ENCODE data around the gene SLC12A7.

The SLC12A7 gene

DNA sequence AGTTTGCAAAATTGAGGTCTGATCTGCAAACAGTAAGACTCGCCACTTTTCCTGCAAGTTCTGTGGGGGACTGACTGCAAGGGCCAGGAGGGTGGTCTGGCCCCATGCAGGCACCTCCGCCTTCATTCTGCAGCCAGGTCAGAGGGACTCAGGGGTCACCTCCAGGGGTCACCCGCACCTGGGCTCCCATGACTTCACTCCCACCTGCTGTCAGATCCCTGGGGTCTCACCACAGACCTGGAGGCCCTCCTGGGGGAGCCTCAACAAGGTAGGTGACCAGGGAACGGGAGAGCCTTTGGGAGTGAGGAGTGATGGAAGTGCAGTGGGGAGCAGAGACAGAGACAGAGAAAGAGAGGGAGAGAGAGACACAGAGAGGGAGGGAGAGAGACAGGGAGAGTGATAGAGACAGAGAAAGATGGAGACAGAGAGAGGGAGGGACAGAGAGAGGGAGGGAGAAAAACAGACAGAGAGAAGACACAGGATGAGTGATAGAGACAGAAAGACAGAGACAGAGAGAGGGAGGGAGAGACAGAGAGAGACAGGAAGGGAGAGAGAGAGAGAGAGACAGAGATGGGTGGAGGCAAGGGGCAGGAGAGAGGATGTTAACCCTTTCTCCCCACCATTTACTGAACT, 48.0 kb upstream of the SLC12A7 start:
- ChIA-PET CTCF (interaction anchor here (0.7 to 2.1 kb wide), 2 partner anchors 19 to 580 kb away, joined by 3 to 9 read pairs; no protein-coding TSS in a partner anchor), POLR2A (no interaction called here)
- no peak overlapping the region for H3K27ac ChIP-seq (ENCODE audit: extremely low read depth, low read depth, low read length)
- H3K9me3 ChIP-seq (ENCODE audit: control insufficient read depth, insufficient read depth, low read depth, low read length): no peaks in the 10 kb centered on the region
- no peak overlapping the region for H3K4me3 ChIP-seq (ENCODE audit: low read depth, low read length)
- H3K4me1 ChIP-seq (ENCODE audit: control insufficient read depth, insufficient read depth, low read length): no peaks in the 10 kb centered on the region; the same call in 1 of the 2 replicates
- TF ChIP-seq ZNF37A (tag by site-specific recombination; IDR thresholded peaks at IDR 0.05): no peak
- TF ChIP-seq ZNF366 (tag by site-specific recombination; conservative IDR thresholded peaks at IDR 0.05): peak; percentile 84
- TF ChIP-seq ZFP41 (tag by site-specific recombination; IDR thresholded peaks at IDR 0.05; ENCODE audit: borderline replicate concordance): no peak
- peak; percentile 50 for TF ChIP-seq PRDM1 (tag by site-specific recombination; IDR thresholded peaks at IDR 0.05)
- peak; percentile 62; the same call in 1 of the 2 replicates for TF ChIP-seq ZIC2 (tag by site-specific recombination; IDR thresholded peaks at IDR 0.05)
- TF ChIP-seq ZNF768 (tag by site-specific recombination; IDR thresholded peaks at IDR 0.05): no peak
- 0 out of 2 replicates have a peak, but pooled peaks have one; percentile 51 for TF ChIP-seq ZNF202 (tag by site-specific recombination; IDR thresholded peaks at IDR 0.05; ENCODE audit: borderline replicate concordance)
- TF ChIP-seq ZSCAN23 (tag by site-specific recombination; IDR thresholded peaks at IDR 0.05): no peak
- TF ChIP-seq, protein P1, sequence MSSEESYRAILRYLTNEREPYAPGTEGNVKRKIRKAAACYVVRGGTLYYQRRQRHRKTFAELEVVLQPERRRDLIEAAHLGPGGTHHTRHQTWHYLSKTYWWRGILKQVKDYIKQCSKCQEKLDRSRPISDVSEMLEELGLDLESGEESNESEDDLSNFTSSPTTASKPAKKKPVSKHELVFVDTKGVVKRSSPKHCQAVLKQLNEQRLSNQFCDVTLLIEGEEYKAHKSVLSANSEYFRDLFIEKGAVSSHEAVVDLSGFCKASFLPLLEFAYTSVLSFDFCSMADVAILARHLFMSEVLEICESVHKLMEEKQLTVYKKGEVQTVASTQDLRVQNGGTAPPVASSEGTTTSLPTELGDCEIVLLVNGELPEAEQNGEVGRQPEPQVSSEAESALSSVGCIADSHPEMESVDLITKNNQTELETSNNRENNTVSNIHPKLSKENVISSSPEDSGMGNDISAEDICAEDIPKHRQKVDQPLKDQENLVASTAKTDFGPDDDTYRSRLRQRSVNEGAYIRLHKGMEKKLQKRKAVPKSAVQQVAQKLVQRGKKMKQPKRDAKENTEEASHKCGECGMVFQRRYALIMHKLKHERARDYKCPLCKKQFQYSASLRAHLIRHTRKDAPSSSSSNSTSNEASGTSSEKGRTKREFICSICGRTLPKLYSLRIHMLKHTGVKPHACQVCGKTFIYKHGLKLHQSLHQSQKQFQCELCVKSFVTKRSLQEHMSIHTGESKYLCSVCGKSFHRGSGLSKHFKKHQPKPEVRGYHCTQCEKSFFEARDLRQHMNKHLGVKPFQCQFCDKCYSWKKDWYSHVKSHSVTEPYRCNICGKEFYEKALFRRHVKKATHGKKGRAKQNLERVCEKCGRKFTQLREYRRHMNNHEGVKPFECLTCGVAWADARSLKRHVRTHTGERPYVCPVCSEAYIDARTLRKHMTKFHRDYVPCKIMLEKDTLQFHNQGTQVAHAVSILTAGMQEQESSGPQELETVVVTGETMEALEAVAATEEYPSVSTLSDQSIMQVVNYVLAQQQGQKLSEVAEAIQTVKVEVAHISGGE (tag by site-specific recombination; conservative IDR thresholded peaks at IDR 0.05; ENCODE audit: low read depth): no peak
- H3K36me3 ChIP-seq (ENCODE audit: control insufficient read depth in 2 of 2, insufficient read depth in 1 of 2, low read length in 2 of 2): no peaks in the 10 kb centered on the region

DNA sequence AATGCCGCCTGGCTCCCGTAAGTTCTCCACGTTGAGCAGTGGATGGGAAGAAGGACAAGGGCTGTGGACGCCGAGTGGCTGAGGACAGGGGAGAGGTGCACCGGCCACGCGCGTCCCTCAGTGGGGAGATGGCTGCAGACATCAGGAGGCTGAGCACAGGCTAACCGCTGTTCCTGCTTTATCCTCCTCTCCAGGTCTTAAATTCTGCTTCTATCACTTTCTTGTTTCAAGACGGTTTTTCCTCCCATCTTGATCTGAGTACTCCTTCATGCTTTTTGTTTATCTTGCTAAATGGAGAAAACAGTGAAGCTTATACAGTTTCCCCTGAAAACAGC, 47.4 kb upstream of the SLC12A7 start:
- Histone ChIP-seq H3K36me3 (ENCODE audit: control insufficient read depth in 2 of 2, insufficient read depth in 1 of 2, low read length in 2 of 2) (no peaks in the 10 kb centered on the region), H3K4me3 (ENCODE audit: low read depth, low read length) (no peak overlapping the region), H3K4me1 (ENCODE audit: control insufficient read depth, insufficient read depth, low read length) (no peaks in the 10 kb centered on the region; the same call in 1 of the 2 replicates), H3K9me3 (ENCODE audit: control insufficient read depth, insufficient read depth, low read depth, low read length) (no peaks in the 10 kb centered on the region), H3K27ac (ENCODE audit: extremely low read depth, low read depth, low read length) (no peak overlapping the region)
- CTCF ChIA-PET: interaction anchor here (0.7 kb wide), 1 partner anchor 579 kb away, joined by 3 read pairs; no protein-coding TSS in a partner anchor
- TF ChIP-seq, protein P2, sequence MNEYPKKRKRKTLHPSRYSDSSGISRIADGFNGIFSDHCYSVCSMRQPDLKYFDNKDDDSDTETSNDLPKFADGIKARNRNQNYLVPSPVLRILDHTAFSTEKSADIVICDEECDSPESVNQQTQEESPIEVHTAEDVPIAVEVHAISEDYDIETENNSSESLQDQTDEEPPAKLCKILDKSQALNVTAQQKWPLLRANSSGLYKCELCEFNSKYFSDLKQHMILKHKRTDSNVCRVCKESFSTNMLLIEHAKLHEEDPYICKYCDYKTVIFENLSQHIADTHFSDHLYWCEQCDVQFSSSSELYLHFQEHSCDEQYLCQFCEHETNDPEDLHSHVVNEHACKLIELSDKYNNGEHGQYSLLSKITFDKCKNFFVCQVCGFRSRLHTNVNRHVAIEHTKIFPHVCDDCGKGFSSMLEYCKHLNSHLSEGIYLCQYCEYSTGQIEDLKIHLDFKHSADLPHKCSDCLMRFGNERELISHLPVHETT (tag by site-specific recombination; IDR thresholded peaks at IDR 0.05): no peak
- TF ChIP-seq ZNF792 (tag by site-specific recombination; IDR thresholded peaks at IDR 0.05): no peak
- no peak for TF ChIP-seq ZNF423 (tag by site-specific recombination; IDR thresholded peaks at IDR 0.05)
- TF ChIP-seq, protein P3, sequence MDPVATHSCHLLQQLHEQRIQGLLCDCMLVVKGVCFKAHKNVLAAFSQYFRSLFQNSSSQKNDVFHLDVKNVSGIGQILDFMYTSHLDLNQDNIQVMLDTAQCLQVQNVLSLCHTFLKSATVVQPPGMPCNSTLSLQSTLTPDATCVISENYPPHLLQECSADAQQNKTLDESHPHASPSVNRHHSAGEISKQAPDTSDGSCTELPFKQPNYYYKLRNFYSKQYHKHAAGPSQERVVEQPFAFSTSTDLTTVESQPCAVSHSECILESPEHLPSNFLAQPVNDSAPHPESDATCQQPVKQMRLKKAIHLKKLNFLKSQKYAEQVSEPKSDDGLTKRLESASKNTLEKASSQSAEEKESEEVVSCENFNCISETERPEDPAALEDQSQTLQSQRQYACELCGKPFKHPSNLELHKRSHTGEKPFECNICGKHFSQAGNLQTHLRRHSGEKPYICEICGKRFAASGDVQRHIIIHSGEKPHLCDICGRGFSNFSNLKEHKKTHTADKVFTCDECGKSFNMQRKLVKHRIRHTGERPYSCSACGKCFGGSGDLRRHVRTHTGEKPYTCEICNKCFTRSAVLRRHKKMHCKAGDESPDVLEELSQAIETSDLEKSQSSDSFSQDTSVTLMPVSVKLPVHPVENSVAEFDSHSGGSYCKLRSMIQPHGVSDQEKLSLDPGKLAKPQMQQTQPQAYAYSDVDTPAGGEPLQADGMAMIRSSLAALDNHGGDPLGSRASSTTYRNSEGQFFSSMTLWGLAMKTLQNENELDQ (tag by site-specific recombination; IDR thresholded peaks at IDR 0.05; ENCODE audit: low read depth): no peak
- no peak for TF ChIP-seq PRDM1 (tag by site-specific recombination; IDR thresholded peaks at IDR 0.05)
- TF ChIP-seq ZNF24 (tag by site-specific recombination; IDR thresholded peaks at IDR 0.05): no peak
- no peak for TF ChIP-seq HOXC10 (CRISPR knock-in tag; IDR thresholded peaks at IDR 0.05)
- TF ChIP-seq ZNF549 (tag by site-specific recombination; IDR thresholded peaks at IDR 0.05): no peak
- TF ChIP-seq, protein P4, sequence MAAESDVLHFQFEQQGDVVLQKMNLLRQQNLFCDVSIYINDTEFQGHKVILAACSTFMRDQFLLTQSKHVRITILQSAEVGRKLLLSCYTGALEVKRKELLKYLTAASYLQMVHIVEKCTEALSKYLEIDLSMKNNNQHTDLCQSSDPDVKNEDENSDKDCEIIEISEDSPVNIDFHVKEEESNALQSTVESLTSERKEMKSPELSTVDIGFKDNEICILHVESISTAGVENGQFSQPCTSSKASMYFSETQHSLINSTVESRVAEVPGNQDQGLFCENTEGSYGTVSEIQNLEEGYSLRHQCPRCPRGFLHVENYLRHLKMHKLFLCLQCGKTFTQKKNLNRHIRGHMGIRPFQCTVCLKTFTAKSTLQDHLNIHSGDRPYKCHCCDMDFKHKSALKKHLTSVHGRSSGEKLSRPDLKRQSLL (tag by site-specific recombination; IDR thresholded peaks at IDR 0.05): no peak
- POLR2A ChIA-PET: no interaction called here
